HG02759 (cell line): ENCODE measurements around the gene NFIA.

Experiments
- ATAC-seq: cut with Tn5 transposase; IDR thresholded peaks from one replicate; pipeline ENCODE4 v1.9.1; 2021; ENCODE audit warnings: mild to moderate bottlenecking, moderate library complexity; ENCODE audit not compliant: unreplicated experiment

The NFIA gene

GRCh38 chr1:61098906-61099437 lies 16.6 kb downstream of the NFIA start:
- ATAC-seq: no peak

- ATAC-seq: no peak
These were observed 18.2 kb downstream of the NFIA start for GRCh38 chr1:61100578-61100977.

- no peak for ATAC-seq
These were observed 19.2 kb downstream of the NFIA start for GRCh38 chr1:61101536-61101935.

GRCh38 chr1:61102041-61102440 lies 19.7 kb downstream of the NFIA start:
- no peak for ATAC-seq

- ATAC-seq: no peak
These were observed 20.3 kb downstream of the NFIA start for GRCh38 chr1:61102621-61103020.

GRCh38 chr1:61104220-61104671 lies 21.9 kb downstream of the NFIA start:
- no peak for ATAC-seq

- ATAC-seq: no peak
These were observed 25.3 kb downstream of the NFIA start for GRCh38 chr1:61107638-61108037.

- no peak for ATAC-seq
These were observed 26.8 kb downstream of the NFIA start for GRCh38 chr1:61109158-61109557.

GRCh38 chr1:61109910-61110309 lies 27.5 kb downstream of the NFIA start:
- no peak for ATAC-seq

GRCh38 chr1:61110554-61110953 lies 28.2 kb downstream of the NFIA start:
- no peak for ATAC-seq

- no peak for ATAC-seq
These were observed 29.0 kb downstream of the NFIA start for GRCh38 chr1:61111084-61112004.

- no peak for ATAC-seq
These were observed 32.0 kb downstream of the NFIA start for GRCh38 chr1:61114178-61114870.

GRCh38 chr1:61115436-61115835 lies 33.1 kb downstream of the NFIA start:
- no peak for ATAC-seq

- ATAC-seq: no peak
These were observed 34.1 kb downstream of the NFIA start for GRCh38 chr1:61116421-61116820.

GRCh38 chr1:61117283-61117682 lies 34.9 kb downstream of the NFIA start:
- ATAC-seq: no peak

GRCh38 chr1:61119085-61119484 lies 36.7 kb downstream of the NFIA start:
- ATAC-seq: no peak

- no peak for ATAC-seq
These were observed 38.0 kb downstream of the NFIA start for GRCh38 chr1:61120246-61120840.

- ATAC-seq: no peak
These were observed 38.6 kb downstream of the NFIA start for GRCh38 chr1:61120998-61121397.

- ATAC-seq: no peak
These were observed 39.3 kb downstream of the NFIA start for GRCh38 chr1:61121631-61122030.

GRCh38 chr1:61122389-61122788 lies 40.0 kb downstream of the NFIA start:
- ATAC-seq: no peak

GRCh38 chr1:61123326-61123725 lies 41.0 kb downstream of the NFIA start:
- ATAC-seq: no peak
